Stimulated activated CD8-positive, alpha-beta memory T cell treated with anti-CD3 and anti-CD28 coated beads, Interleukin-12 subunit alpha, Interleukin-12 subunit beta, amount 100 ng/mL, for 24 hours (primary cell): ENCODE results near the gene MYO5B.
"Not testable (repeated sequence)": the region's sequence is repeated elsewhere in the genome, so short reads cannot be mapped to it uniquely, and the experiment has no call there.

Experiments
- DNase-seq: peaks from one replicate; pipeline ENCODE4 v3.0.0-alpha.2; 2020; ENCODE audit errors: extremely low read depth

MYO5B gene

DNA sequence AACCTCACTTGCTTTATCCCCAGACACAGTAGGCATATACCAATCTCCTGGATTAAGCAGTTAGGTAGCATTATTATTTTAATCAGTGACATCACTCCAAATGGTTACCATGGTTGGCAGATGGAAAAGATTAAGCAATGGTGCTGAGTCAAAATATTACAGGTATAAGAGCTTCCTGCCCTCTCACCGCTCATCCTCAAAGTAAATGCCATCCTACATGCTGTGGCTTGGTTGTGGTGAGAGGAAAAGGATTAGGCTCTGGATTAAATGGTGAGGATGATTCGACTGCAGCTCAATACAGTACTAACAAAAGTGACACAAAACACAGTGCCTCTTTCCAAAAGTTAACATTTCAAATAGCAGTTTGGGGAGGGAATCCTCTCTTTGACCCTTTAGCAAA is 272.7 kb downstream of the MYO5B start:
- no peak for DNase-seq

DNA sequence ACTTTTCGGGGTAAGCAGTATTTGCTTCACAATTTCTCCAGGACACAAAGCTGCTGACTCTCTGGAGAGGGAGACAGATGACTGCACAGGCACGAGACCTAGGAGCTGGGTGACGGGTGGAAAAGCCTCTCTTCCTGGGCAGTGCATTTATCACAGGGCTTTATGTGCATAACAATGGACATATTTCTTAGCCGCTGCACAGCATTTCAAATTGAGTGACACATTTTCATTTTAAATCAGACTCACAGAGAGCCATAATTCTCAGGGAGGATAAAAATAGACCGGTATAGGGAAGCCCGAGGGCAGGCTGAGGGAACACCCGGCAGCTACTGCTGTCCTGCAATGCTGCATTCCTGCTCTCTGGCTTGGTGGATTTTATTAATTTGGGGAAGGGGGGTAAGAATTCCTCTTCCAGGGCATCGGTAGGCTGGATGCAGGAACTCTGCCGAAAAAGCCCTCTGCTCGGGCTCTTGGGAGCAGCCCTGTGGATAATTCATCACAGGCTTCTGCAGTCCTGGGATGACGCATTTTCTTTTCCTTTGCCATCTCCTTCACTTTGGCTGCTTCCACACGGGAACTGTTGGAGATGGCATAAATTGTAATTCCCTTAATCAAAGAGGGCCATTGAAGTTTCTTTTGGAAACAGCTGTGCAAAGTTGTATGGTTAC is 273.5 kb downstream of the MYO5B start:
- no peak for DNase-seq

DNA sequence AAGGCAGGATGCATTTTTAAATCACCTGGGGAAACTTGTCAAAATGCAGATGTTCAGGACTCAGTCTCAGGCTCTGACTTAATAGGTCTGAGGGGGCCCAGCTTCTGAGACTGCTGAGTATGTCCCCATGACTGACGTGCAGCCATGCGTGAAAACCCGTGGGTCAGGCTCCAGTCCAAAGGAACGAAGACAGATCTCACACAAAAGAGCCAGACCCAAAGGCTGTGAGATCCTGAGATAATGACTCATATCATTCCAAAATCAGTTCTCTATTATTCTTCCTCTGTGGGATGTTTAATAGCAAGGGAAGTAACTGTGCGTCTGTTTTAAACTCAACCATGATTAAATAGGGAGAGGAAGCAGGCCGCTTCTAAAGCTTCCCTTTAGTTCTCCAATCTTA is 274.2 kb downstream of the MYO5B start:
- DNase-seq = no peak

DNA sequence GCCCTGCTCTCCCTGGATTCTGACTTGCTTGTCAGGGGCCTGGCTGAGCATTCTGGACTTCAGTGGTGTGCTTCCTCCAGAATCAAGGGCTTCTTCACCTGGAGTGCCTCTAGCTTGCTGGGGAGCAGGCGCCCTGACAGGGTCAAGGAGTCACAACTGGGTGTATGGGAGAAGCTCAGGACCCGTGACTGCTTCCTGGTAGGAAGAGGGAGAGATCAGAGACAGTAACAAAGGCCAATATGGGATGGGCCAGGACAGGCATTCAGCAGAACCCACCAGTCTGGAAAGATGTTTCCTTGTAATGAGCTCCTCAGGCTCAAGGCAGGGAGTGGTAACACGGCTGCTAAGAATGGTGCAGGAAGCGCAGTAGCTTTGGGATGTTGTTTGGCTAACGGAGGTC is 277.2 kb downstream of the MYO5B start:
- DNase-seq = no peak

DNA sequence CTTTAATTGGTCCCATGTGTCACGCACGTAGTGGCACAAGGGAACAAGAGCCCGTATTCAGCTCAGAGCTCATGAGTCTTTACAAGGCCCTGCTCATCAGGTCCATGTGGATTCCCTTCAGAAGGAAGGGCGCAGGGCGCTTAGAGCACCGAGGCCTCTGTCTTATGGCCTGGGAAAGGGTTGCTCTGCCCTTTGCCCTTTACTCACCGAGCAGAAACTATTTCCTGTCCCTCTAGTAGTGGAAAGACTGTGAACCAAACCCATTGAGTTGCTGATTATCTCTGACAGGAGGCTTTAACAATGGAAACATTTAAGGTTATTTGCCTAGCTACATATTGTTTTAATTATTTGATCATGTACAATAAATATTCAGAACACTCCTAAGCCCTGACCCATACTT is 279.6 kb downstream of the MYO5B start:
- DNase-seq = no peak

DNA sequence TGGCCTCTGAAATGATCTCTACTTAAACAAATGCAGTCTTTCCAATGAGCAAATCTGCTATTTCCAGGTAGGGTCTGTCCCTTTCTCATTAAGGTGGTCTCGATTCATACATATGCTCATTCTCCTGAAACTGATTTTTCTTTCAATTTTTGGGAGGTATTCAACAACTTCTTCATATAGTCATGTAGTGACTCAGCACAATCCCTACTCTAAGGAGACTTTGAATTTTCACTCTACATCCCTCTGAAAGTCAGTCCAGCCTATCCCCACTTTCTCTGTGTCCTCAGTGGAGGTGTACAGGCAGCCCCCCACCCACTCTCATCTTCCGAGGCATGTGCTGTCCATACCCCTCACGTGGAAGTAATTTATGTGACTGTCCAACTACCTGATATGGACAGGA is 281.7 kb downstream of the MYO5B start:
- no peak for DNase-seq

DNA sequence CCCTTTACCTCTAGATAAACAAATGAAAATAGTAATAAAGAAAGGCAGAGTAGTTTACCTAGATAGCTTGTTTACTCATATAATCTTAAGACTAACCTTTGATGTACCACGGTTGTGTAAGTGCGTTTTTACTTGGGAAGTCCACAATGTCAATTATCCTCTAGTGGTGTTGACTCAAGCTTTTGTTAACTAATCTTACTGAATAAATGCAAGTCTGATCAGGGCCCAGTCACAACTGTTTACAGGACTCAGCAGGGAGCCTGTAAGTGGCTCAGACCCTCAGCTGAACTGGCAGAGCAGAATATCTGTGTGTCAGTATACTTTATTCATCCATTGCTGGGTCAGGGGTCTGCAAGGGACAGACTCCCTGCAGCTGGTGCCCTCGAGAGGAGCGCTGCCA is 283.5 kb downstream of the MYO5B start:
- DNase-seq = no peak

DNA sequence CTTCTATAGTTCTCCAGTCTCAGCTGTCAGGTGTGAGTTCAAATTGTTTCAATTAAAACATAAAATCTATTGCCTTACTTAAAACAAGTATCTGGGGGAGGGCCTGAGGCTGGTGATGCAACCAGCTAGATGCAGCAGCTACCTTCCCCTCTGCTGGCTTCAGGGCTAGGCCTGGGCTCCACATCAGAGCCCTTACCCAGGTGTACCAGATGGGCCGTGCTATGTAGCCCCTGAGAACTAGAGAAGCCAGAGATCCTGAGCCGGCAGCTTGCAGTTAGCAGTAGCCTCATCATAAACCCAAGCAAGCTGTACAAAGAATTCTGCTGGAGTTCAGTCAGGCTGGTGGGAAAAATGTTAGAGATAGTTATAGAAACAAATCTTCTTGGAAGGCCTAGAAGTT is 284.0 kb downstream of the MYO5B start:
- DNase-seq = no peak

DNA sequence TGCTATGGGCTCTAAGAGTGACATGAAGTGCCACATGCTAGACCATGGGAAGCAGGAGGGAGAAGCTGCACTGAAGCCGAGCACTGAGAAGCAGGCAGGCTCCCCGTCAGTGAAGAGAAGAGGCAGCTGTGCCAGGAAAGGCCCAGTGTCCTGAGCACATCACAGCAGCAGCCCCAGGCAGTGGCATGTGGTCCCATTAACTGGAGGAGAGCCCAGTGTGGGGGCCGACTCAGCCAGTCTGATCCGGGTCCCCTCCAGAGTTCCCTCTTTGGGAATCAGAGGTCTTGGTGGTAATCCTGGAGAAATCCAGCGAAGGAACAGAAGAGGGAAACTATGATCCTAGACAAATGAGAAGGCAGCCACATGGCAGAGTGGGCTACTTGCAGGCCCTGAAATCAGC is 284.9 kb downstream of the MYO5B start:
- no peak for DNase-seq

DNA sequence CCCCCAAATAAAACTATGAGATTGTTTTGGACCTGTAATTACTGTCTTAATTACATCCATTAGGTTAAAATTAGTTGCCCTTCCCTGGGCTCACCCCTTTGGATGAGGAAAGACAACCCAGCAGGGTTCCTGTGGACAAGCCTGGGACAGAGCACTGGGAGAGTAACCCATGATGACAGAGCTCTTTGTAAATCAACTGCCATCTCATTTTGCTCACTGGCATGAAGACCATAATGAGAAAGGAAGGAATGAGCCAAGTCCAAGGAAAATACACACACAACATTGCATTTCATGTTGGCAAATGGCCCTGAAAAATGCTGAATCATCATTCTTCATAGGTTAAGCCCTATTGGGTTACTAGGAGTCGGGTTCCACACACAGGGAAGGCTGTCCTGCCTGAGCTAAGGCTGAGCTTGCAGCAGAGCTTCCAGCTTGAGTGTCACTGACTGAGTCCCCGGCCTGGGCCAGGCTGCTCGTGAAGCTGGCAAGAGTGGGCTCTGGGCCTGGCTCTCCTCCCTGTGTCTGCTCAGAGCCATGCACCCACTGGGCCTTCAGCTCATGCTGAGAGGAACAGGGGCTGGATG is 287.5 kb downstream of the MYO5B start:
- DNase-seq = no peak

DNA sequence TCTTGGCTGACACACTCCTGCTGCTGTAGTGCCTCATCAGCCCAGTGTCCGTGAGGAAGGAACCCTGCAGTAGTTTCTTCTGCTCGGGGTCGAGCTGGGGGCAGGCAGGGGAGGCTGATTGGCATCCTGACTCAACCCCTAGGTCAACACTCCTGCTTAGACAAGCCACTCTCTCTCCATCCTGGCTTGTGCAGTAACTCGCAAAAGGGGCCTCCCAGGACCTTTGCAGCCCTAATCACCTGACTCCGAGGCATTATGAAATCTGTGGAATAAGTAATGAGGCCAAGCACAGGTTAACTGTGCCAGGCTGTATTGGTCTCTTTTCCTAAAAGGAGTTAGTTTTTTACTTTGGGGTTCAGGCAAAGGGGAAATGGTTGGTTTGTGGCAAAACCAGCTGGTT is 289.2 kb downstream of the MYO5B start:
- DNase-seq = no peak

DNA sequence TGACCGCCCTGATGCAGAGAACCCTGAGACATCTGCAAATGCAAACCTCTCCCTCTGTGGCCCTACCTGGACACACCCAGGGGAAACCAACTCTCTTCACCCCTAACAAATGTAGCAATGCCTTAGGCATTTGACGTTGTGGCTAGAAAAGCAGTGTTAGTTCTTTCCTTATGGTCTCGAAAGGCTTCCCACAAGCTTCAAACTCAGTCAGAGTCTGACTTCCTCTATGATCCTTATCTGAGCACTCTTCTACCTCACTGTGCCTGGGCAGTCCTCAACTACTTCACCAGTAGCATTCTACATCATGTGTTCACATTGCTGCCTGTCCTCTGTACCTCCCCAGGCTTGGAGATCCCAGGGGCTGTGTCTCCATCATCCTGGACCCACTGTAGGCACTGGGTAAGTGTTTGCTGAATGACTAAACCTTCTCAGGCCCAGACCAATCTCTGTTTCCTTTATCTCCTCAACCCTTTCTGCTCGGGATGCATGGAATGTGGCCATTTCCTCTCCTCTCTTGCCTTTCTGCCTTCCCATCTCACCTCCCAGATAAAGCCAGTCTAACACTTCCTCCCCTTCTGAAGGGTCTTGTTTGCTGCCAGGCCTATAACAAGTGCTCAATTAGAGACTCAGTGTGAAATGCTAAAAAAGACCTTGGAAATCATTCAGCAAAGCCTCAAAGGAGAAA is 289.9 kb downstream of the MYO5B start:
- no peak for DNase-seq

DNA sequence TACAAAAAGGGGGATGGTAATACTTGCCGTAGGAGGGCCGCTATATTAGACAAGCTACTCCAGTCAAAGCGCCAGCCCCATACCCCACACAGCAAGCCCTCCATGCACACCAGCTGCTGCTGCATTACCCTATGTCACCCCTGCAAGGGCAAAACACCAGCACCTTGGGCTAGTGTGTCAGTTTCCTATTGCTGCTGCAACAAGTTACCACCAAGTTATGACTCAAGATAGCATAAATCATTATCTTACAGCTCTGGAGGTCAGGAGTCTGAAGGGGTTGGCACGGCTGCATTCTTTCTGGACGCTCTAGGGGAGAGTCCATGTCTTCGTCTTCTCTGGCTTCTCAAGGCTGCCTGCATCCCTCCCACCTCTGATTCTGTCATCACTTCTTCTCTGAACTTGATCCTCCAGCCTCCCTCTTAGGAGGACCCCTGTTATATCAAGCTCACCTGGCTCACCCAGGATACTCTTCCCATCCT is 293.0 kb downstream of the MYO5B start:
- DNase-seq = no peak

DNA sequence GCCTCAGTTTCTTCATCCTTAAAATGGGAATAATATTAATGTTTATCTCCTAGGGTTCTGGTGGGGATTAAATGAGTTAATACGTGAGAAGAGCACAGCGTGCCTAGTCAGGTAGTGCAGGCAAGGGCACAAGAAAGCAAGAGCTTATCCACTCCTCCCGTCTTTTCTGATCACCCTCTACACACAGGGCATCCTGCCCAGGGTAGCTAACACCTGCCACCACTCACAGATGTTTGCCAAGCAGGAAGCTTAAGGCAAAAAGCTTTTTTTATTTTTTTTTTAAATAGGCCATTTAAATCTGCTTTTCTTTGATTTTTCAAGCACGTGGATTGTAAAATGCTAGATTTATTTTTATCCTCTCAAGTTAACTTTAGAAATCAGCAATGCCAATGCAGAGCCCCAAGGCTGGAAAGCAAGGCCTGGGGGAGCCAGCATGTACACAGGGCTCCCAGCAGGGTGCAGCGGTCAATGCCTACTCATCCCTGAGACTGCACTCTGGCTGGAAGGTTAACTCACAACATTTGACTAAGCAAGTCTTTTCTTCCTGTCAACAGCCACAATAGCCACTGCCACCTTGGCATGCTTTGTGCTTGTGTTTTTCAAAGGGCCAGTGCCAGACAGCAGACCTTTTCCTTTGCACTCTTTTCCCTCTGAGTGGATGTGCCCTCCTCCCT is 295.2 kb downstream of the MYO5B start:
- no peak for DNase-seq

DNA sequence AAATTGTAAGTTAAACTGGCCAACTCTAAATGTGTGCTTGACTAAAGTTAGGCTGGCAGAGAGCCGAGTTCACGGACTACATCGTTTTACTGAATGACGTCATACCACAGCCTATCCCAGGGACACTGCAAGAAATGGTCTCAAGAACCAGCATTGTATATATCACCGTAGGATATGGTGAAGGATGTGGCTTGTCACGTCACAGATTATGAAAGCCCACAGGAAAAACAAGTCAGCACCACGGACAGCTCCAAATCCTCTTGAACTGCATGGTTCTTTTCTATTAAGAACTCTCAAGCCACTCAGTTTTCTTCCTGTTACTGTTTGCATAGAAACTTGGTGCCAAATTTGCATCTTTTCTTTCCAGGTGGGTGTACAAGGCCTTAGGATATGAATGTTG is 296.5 kb downstream of the MYO5B start:
- DNase-seq = peak; percentile 8

DNA sequence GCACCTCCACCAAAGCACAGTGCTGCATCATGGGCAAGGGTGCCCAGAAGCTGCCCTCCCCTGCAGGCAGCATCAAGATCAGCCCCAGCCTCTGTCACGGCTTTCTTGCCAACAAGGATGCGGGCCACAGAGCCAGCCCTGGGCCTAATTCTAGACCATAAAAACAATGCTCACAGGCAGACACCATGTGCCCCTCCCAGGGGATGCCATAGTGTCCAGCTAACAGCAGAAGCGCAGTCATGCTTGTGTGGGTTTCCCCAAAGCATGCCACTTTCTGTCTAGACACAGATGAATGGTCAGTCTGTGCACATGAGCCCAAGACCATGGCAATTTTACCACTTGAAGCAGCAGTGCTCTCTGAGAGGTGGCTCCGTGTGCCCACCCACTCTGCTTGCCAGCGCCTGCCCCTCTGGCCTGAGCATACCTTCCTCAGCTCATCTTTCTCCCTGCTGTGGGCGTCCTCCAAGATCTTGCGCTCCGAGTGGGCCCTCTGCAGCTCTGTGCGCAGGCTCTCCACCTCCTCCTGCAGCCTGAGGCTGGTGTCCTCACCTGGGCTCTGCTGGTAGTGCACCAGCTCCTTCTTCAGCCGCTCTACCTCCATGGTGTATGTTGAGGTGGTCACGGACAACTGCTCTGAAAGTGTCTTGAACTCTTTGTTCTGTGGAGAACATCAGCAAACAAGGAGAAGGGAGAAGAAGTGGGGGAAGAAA is 300.3 kb downstream of the MYO5B start:
- DNase-seq = no peak

DNA sequence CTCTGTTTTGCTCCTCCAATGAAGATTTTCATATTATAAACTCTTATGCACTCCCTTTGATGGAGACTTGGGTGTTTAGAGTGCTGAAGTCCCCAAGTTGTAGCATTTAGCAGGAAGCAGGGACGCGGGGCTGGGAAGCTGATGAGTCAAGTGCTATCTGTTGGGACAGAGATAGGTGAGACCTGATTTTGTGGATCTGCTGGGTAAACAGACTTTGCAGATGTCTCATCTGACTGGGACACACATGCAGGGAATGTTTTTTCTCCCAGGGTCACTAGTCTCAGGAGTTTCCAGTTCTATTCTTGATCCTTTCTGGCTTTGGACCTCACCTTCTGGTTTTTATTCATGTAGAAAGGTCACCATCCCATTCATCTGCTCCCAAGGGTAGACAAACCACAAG is 301.9 kb downstream of the MYO5B start:
- no peak for DNase-seq

DNA sequence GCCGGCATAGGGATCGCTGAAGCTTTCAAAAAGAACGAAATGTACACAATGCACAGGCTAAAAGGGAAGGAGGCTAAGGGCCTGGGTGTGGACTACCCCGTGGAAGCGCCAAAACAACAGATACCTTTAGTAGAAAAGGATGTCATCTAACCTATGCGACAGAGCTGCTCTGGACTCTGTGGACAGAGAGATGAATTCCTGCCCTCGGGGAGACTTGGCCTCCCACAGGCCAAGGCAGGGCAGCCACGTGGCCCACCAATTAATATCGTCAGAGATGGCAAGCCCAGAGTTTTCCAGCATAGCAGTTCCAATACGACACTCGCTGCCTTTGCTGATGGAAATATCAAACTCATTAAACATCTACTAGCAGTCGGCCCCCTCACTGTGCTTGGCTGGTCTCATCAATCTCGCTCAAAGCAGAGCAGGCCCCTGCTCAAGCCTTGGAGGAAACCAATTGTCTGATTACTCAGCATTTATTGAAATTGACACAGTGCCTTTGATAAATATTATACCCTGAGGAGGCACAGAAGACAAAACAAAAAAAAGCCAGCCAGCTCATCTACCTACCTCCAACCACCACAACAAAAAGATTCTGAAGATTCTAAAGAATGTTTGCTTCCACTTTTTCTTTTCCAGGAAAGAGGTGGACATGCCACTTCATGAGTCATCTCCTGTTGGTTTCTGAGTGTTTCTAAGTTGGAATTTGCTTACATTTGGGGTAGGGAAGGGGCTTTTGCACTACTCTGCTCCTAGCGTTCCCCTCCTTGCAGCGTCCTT is 302.6 kb downstream of the MYO5B start:
- no peak for DNase-seq

DNA sequence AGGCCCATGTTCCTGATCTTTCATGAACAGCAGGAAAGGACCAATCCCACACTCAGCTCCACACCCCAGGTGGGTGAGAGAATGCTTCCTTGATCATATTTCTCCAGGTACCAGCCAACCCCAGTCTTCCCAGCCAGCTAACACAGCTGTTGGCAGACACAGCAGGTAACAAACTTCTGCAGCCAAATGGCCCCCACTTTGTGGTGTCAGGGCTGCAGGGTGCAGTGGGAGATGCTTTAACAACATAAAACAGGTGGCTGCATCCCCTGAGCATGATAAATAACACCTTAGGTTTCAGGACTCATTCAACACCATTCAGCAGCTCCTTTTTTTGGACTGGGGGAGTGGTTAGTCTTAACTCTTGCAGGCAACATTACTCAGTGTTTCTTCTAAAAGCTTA is 304.9 kb downstream of the MYO5B start:
- DNase-seq = no peak

DNA sequence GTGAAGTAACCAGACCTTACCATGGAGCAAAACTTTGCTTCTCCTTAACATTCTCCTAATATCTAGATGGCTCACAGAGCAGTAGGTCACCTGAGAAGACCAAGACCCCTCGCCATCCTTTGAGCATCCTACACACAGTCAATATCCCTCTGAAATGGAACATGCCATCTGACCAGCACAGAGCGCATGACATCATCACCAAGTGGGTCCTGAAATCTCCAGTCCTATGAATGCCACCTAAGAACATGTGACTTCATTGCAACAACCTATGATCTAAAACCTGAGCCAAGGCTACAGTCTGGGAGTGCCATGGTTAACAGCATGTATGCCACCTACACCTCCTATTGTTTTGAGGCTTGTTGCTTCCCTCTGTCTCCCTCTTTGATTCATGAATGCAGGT is 305.4 kb downstream of the MYO5B start:
- DNase-seq = not testable (repeated sequence)
